Nephron progenitor cell (in vitro differentiated cells): ENCODE results near the gene MUC4.
"Not testable (repeated sequence)": the region's sequence is repeated elsewhere in the genome, so short reads cannot be mapped to it uniquely, and the experiment has no call there.

Source experiments
- DNase-seq: peaks from one replicate; pipeline ENCODE4 v3.0.0; 2021
- H3K27ac Mint-ChIP-seq: 2 replicates; pipeline ENCODE4 v1.8.0; 2021; ENCODE audit warnings: mild to moderate bottlenecking, moderate library complexity, mixed read lengths
- H3K27me3 Mint-ChIP-seq: 2 replicates; pipeline ENCODE4 v1.8.0; 2021; ENCODE audit warnings: mild to moderate bottlenecking, low read depth, mixed read lengths; ENCODE audit not compliant: poor library complexity
- H3K36me3 Mint-ChIP-seq: 2 replicates; pipeline ENCODE4 v1.8.0; 2021; ENCODE audit warnings: low read depth, mixed read lengths
- H3K4me1 Mint-ChIP-seq: 2 replicates; pipeline ENCODE4 v1.8.0; 2021; ENCODE audit warnings: mixed read lengths
- H3K4me3 Mint-ChIP-seq: 2 replicates; pipeline ENCODE4 v1.8.0; 2021; ENCODE audit warnings: mild to moderate bottlenecking, moderate library complexity, mixed read lengths
- H3K9me3 Mint-ChIP-seq: 2 replicates; pipeline ENCODE4 v1.8.0; 2021; ENCODE audit warnings: mild to moderate bottlenecking, moderate library complexity, mixed read lengths
- CTCF ChIP-seq: fragments of 200-600 bp; sonication (generic); IDR thresholded peaks from 2 replicates; pipeline ENCODE4 v1.5.0; 2021; ENCODE audit warnings: antibody characterized with exemption

The MUC4 gene

GRCh38 chr3:195731356-195731905 is 80.3 kb downstream of the MUC4 start:
- Mint-ChIP-seq H3K27ac (no peak overlapping the region), H3K9me3 (no peaks in the 10 kb centered on the region), H3K4me1 (peaks cover 60% of the 10 kb centered on the region), H3K4me3 (no peak overlapping the region), H3K27me3 (peaks cover 17% of the 10 kb centered on the region), H3K36me3 (no peaks in the 10 kb centered on the region)
- TF ChIP-seq CTCF = no peak
- no peak for DNase-seq

- H3K9me3 Mint-ChIP-seq = no peaks in the 10 kb centered on the region
- H3K4me3 Mint-ChIP-seq = no peak overlapping the region
- no peak for TF ChIP-seq CTCF
- no peaks in the 10 kb centered on the region for H3K36me3 Mint-ChIP-seq
- H3K27me3 Mint-ChIP-seq = peaks cover 14% of the 10 kb centered on the region
- DNase-seq = no peak
- peak overlapping the region; percentile 64 for H3K27ac Mint-ChIP-seq
- H3K4me1 Mint-ChIP-seq = peaks cover 62% of the 10 kb centered on the region
Observed at GRCh38 chr3:195729476-195730251, 82.1 kb downstream of the MUC4 start.

GRCh38 chr3:195728789-195729188 is 82.9 kb downstream of the MUC4 start:
- H3K4me3 Mint-ChIP-seq, H3K9me3 Mint-ChIP-seq, H3K36me3 Mint-ChIP-seq, H3K27ac Mint-ChIP-seq, DNase-seq: not testable (repeated sequence)
- peaks cover 14% of the 10 kb centered on the region for H3K27me3 Mint-ChIP-seq
- H3K4me1 Mint-ChIP-seq = peaks cover 62% of the 10 kb centered on the region

- Mint-ChIP-seq H3K27me3 (peaks cover 14% of the 10 kb centered on the region), H3K4me1 (peaks cover 52% of the 10 kb centered on the region), H3K9me3 (no peaks in the 10 kb centered on the region), H3K36me3 (no peaks in the 10 kb centered on the region), H3K4me3 (no peak overlapping the region), H3K27ac (no peak overlapping the region)
- no peak for DNase-seq
- no peak for TF ChIP-seq CTCF
Observed at GRCh38 chr3:195727606-195728195, 84.0 kb downstream of the MUC4 start.

- not testable (repeated sequence) for H3K4me3 Mint-ChIP-seq, H3K27ac Mint-ChIP-seq, H3K36me3 Mint-ChIP-seq, DNase-seq, H3K9me3 Mint-ChIP-seq
- peaks cover 37% of the 10 kb centered on the region for H3K4me1 Mint-ChIP-seq
- H3K27me3 Mint-ChIP-seq = peaks cover 14% of the 10 kb centered on the region
Observed at GRCh38 chr3:195725916-195726740, 85.6 kb downstream of the MUC4 start.

GRCh38 chr3:195724363-195724762 is 87.4 kb downstream of the MUC4 start:
- H3K36me3 Mint-ChIP-seq, H3K27me3 Mint-ChIP-seq, DNase-seq, H3K4me3 Mint-ChIP-seq, H3K27ac Mint-ChIP-seq, H3K9me3 Mint-ChIP-seq: not testable (repeated sequence)
- H3K4me1 Mint-ChIP-seq = peaks cover 31% of the 10 kb centered on the region

GRCh38 chr3:195722996-195723345 is 88.8 kb downstream of the MUC4 start:
- not testable (repeated sequence) for H3K27me3 Mint-ChIP-seq, H3K9me3 Mint-ChIP-seq, H3K36me3 Mint-ChIP-seq, H3K27ac Mint-ChIP-seq, H3K4me3 Mint-ChIP-seq, DNase-seq
- H3K4me1 Mint-ChIP-seq = peaks cover 35% of the 10 kb centered on the region

GRCh38 chr3:195722139-195722995 is 89.4 kb downstream of the MUC4 start:
- H3K36me3 Mint-ChIP-seq, H3K27me3 Mint-ChIP-seq, DNase-seq, H3K4me3 Mint-ChIP-seq, H3K9me3 Mint-ChIP-seq, H3K27ac Mint-ChIP-seq: not testable (repeated sequence)
- H3K4me1 Mint-ChIP-seq = peaks cover 38% of the 10 kb centered on the region

- not testable (repeated sequence) for H3K27ac Mint-ChIP-seq, H3K4me3 Mint-ChIP-seq, DNase-seq, H3K27me3 Mint-ChIP-seq, H3K36me3 Mint-ChIP-seq, H3K9me3 Mint-ChIP-seq
- peaks cover 33% of the 10 kb centered on the region for H3K4me1 Mint-ChIP-seq
Observed at GRCh38 chr3:195720831-195721506, 90.8 kb downstream of the MUC4 start, which contains the start of gene MUC20. TSS of gene MUC20 (plus strand) at chr3:195720978. CDS start at chr3:195721008, 30 bp downstream.
